RCC 7860 (cell line): ENCODE data around the gene PTGES.

Experiments used
- DNase-seq: peaks from one replicate; pipeline ENCODE4 v3.0.0-alpha.2; 2015; ENCODE audit warnings: low spot score
- FAIRE-seq: peaks from 2 replicates; lab custom pipeline; 2012; peaks lifted over from hg19 to GRCh38; lab: Jason Lieb, UNC

The PTGES gene

GRCh38 chr9:129720865-129721545 lies 31.8 kb downstream of the PTGES start:
- FAIRE-seq (no peak), DNase-seq (no peak)

GRCh38 chr9:129720181-129720864 lies 32.5 kb downstream of the PTGES start:
- no peak for DNase-seq
- FAIRE-seq = no peak

GRCh38 chr9:129719135-129719534 lies 33.7 kb downstream of the PTGES start:
- FAIRE-seq (no peak), DNase-seq (no peak)

- no peak for DNase-seq
- FAIRE-seq = no peak
These were observed 34.2 kb downstream of the PTGES start for GRCh38 chr9:129718647-129719046.

- DNase-seq (no peak), FAIRE-seq (no peak)
These were observed 34.9 kb downstream of the PTGES start for GRCh38 chr9:129717991-129718390.

- FAIRE-seq (no peak), DNase-seq (no peak)
These were observed 36.8 kb downstream of the PTGES start for GRCh38 chr9:129716091-129716490.

- FAIRE-seq (no peak), DNase-seq (no peak)
These were observed 38.3 kb downstream of the PTGES start for GRCh38 chr9:129714511-129715061.

- DNase-seq = no peak
- no peak for FAIRE-seq
These were observed 39.5 kb downstream of the PTGES start for GRCh38 chr9:129713402-129713679.

- DNase-seq = no peak
- no peak for FAIRE-seq
These were observed 40.0 kb downstream of the PTGES start for GRCh38 chr9:129712634-129713401.

- DNase-seq = no peak
- FAIRE-seq = no peak
These were observed 42.7 kb downstream of the PTGES start for GRCh38 chr9:129710169-129710453.

- FAIRE-seq (no peak), DNase-seq (peak; percentile 38)
These were observed 43.2 kb downstream of the PTGES start for GRCh38 chr9:129709438-129710168.

GRCh38 chr9:129708793-129709192 lies 44.0 kb downstream of the PTGES start:
- FAIRE-seq = no peak
- DNase-seq = no peak

- no peak for DNase-seq
- FAIRE-seq = no peak
These were observed 48.0 kb downstream of the PTGES start for GRCh38 chr9:129704807-129705206.

- FAIRE-seq (no peak), DNase-seq (no peak)
These were observed 49.0 kb downstream of the PTGES start for GRCh38 chr9:129703667-129704355.

- DNase-seq (peak; percentile 78), FAIRE-seq (peak; percentile 25)
These were observed 50.0 kb downstream of the PTGES start for GRCh38 chr9:129702589-129703520.

- DNase-seq (no peak), FAIRE-seq (no peak)
These were observed 51.3 kb downstream of the PTGES start for GRCh38 chr9:129701549-129701948.

GRCh38 chr9:129701054-129701453 lies 51.8 kb downstream of the PTGES start:
- no peak for DNase-seq
- no peak for FAIRE-seq

- DNase-seq = no peak
- FAIRE-seq = no peak
These were observed 54.5 kb downstream of the PTGES start for GRCh38 chr9:129698254-129698757.

GRCh38 chr9:129697656-129698253 lies 55.1 kb downstream of the PTGES start:
- no peak for DNase-seq
- no peak for FAIRE-seq
